HG03108 (cell line): Measurements from ENCODE around the gene TCEA2.
A peak's percentile ranks its signal among the peaks of the same experiment; 100 is the strongest.
"Not testable (repeated sequence)": the region's sequence is repeated elsewhere in the genome, so short reads cannot be mapped to it uniquely, and the experiment has no call there.

ENCODE experiments used
- ATAC-seq: cut with Tn5 transposase; IDR thresholded peaks from one replicate; pipeline ENCODE4 v1.9.1; 2021; ENCODE audit warnings: moderate library complexity; ENCODE audit not compliant: unreplicated experiment

TCEA2 gene

GRCh38 chr20:64076061-64076997, 13.3 kb downstream of the TCEA2 start:
- no peak for ATAC-seq

- no peak for ATAC-seq
Observed at GRCh38 chr20:64077094-64077493, 14.1 kb downstream of the TCEA2 start.

DNA sequence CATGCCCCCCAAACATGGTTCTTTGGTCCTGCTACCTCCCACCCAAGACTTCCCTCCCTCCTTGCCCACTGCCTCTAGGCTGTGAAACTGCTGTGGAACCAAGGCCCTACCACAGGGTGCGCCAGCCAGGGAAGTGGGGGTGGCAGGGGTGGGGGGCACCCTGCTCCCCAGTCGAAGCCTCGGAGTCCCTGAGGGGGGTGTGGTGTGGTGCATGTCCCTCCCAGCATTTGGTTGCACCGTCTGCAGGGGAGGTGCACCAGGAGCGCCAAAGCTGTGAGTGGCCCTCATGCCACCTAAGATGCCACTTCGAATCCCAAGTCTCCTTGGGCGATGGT, 14.5 kb downstream of the TCEA2 start:
- ATAC-seq, result no peak

- peak; percentile 29 for ATAC-seq
Observed at GRCh38 chr20:64077876-64078551, 15.0 kb downstream of the TCEA2 start.

DNA sequence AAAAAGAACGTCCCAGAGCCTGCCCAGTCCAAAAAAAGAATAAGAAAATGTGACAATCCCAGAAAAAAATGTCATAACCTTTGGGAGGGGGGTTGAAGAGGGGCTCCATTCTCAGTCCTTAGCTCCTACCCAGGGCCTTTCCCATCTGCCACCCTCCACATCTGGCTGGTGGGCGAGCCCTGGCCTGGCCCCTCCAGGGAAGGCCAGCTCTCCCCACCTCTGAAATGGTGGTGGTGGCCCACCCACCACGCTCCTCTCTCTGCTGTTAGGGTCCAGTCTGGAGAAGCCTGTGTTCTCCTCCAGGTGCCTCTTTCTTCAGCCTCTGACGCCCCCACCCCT, 15.9 kb downstream of the TCEA2 start:
- ATAC-seq, result no peak

GRCh38 chr20:64079273-64080012, 16.4 kb downstream of the TCEA2 start, which contains the start of gene RGS19:
Gene RGS19, minus strand, starts transcription at chr20:64079518. Its CDS starts 2,632 bp downstream, at chr20:64076886.
- ATAC-seq, result peak; percentile 32

DNA sequence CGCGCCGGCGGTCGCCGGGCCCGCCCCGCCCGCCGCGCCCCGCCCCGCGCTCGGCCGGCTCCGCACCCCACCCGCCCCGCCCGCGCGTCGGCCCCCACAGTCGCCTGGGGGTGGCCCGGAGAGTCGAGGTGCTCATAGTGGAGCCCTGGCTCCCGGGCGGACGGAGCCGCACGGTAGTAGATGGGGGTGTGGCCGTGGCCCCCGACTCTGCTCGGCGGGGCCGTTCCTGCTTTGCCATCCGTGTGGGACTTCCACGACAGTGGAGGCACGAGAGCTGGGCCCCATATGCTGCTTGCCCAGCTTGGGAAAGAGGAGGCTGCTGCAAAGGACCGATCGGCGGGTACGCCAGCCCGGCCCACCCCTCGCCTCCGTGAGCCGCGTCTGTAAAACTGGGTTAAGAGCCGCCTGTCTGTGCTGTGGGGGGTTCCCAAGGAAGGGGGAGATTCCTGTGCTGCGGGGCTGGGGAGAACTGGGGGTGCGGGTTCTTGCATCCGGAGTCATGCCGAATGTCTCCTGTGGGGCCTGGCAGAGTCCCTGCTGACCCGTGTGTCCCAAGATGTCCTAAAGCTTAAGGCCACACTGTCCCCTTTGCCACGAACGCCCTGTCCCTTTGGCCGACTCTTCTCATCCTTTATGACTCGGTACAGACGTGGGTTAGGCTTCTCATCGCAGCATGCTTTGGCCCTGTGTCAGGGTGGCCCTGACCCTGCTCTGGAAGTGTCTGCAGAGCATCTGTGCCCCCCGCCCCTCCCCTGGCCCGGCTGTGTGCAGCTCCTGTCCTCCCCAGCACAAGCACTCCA, 17.2 kb downstream of the TCEA2 start, which contains the start of gene OPRL1:
Gene OPRL1, plus strand, starts transcription at position 70 of the 800 bp plus-strand sequence. CDS start 12,639 bp downstream, outside the sequence.
- ATAC-seq, result no peak

- no peak for ATAC-seq
Observed at GRCh38 chr20:64080813-64081623, 18.0 kb downstream of the TCEA2 start.

- ATAC-seq, result no peak
Observed at GRCh38 chr20:64081624-64081964, 18.6 kb downstream of the TCEA2 start.

DNA sequence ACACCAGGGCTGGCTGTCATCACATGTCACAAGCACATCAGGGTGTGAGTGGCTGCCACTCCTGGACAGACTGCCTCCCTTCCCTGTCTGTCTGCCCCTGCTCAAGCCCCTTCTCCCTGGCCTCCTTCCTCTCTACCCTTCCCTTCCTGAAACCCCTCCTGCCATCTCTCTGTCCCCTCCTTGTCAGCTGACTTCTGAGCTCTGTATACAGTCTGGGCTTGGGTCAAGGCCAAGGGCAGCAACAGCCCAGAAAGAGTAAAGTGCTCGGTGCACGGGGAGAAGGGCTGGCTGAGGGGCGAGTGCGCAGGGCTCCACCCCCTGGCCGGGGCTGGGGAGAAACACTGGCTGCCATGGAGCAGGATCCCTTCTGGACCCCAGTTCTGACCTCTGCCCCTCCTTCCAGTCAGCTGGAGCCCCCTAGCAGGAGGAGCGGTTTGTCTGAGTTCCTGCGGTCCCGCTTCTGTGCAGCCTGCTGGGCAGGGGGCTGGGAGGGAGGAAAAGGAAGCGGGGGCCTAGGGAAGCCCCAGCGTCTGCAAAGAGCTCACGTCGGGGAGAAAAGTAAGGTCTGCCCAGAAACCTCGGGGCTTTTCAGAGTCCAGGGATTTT, 19.2 kb downstream of the TCEA2 start:
- no peak for ATAC-seq

- ATAC-seq, result no peak
Observed at GRCh38 chr20:64082820-64083377, 19.9 kb downstream of the TCEA2 start.

DNA sequence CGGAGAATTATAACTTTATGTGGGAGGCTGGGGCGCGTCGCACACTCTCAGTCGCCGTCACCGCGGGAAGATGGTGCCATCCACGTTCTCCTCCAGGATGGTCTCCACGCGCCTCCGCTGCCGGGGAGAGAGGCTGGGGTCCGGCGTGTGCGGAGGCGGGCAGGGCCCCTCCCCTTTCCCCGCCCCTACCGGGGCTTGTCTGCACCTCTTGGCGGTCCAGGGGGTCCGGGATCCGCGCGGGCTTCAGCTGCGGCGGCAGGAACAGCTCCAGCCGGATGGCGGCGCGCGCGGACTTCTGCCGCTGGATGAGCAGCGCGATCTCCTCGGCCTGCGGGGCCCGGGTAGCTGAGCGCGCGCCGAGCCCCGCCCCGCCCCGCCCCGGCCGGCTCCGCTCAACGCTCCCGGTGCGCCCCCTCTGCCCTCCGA, 20.4 kb downstream of the TCEA2 start:
- ATAC-seq, result no peak

GRCh38 chr20:64083804-64084684, 21.0 kb downstream of the TCEA2 start, which contains the start of gene LKAAEAR1:
Gene LKAAEAR1, minus strand, starts transcription at chr20:64084398. Its CDS starts 179 bp downstream, at chr20:64084219.
- ATAC-seq, result no peak

DNA sequence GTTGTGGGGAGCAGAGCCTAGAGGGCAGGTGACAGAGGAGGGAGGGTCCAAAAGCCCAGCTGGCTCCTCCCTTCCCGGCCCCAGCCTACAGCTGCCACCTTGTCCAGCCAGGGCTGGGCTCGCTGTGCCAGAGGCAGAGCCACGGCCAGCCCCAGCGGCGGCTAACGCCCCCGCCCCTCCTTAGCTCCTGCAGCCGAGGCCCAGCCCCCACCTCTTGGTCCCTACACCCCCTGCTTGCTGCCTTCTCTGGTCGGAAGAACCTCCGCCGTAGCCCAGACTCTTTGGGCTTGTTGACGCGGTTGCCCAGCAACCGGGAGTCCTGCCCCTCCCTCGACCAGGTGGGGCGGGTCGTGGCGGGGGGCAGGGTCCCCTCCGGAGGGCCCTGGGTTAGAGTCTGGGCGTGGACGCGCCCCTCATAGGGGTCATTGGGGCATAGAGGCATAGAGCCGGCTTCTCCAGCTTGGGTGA, 21.7 kb downstream of the TCEA2 start:
- no peak for ATAC-seq

- no peak for ATAC-seq
Observed at GRCh38 chr20:64086801-64087200, 23.8 kb downstream of the TCEA2 start.

GRCh38 chr20:64087226-64087825, 24.3 kb downstream of the TCEA2 start:
- ATAC-seq, result not testable (repeated sequence)

DNA sequence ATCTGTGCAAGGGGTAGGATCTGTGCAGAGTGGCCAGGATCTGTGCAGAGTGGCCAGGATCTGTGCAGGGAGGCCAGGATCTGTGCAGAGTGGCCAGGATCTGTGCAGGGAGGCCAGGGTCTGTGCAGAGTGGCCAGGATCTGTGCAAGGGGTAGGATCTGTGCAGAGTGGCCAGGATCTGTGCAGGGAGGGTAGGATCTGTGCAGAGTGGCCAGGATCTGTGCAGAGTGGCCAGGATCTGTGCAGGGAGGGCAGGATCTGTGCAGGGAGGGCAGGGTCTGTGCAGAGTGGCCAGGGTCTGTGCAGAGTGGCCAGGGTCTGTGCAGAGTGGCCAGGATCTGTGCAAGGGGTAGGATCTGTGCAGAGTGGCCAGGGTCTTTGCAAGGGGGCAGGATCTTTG, 25.6 kb downstream of the TCEA2 start:
- not testable (repeated sequence) for ATAC-seq
